BJ (cell line): Measurements from ENCODE around the gene RTN4RL1. TPM values are rescaled to one million over a fixed set of nuclear protein-coding genes. Genes with fewer than 3 reads are reported as not detected.

Source experiments
- CTCF ChIA-PET: fragments of 350-600 bp; formaldehyde crosslinking; extraction: SDS; loops from one replicate; lab custom pipeline; 2021; ENCODE audit warnings: antibody characterized with exemption, inconsistent platforms; lab: Yijun Ruan, JAX
- POLR2A ChIA-PET: fragments of 300-600 bp; sonication (Branson Sonifier 250); formaldehyde crosslinking; extraction: SDS; loops from one replicate; lab custom pipeline; 2021; ENCODE audit warnings: antibody characterized with exemption; lab: Charles Lee
- DNase-seq: peaks from one replicate; pipeline ENCODE4 v3.0.0-alpha.2; 2011; ENCODE audit warnings: low read depth
- H3K27me3 ChIP-seq: 2 replicates; pipeline ENCODE4 v1.6.0; 2011; ENCODE audit warnings: low read length; ENCODE audit not compliant: control insufficient read depth, insufficient read depth
- H3K36me3 ChIP-seq: 2 replicates; pipeline ENCODE4 v1.5.1; 2011; ENCODE audit warnings: low read length; ENCODE audit not compliant: control insufficient read depth, insufficient read depth
- H3K4me3 ChIP-seq: 2 replicates; pipeline ENCODE4 v1.5.1; 2011; ENCODE audit warnings: low read depth, mild to moderate bottlenecking, control low read depth, low read length
- polyA plus RNA-seq: library from polyadenylated mRNA; depleted of rRNA; stranded (reverse); fragments of >200 nt; gene quantifications from 2 replicates; pipeline ENCODE4 v1.2.3, GENCODE V29; 2011
- TF ChIP-seq, protein P1 (sequence below): IDR thresholded peaks from 2 replicates; pipeline ENCODE4 v1.5.1; 2011; ENCODE audit warnings: low read depth, mild to moderate bottlenecking, control low read depth, inconsistent platforms, low read length, moderate library complexity; ENCODE audit not compliant: insufficient read depth

Gene RTN4RL1
- polyA plus RNA-seq, 1 experiment = 0.32 TPM

DNA sequence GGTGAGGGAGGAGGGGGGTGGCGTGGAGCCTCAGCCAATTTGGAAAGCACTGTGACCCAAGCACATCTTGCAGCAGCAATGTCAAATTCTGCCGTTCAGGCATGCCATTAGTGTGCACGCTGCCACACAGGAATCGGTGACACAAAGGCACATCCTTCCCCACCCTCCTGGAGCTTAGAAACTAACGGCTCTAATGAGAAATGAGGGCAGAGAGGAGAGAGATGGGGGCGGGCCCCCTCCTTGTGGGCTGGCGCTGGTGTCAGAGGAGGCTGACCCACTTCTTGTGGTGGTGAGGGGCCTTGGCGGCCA, 94.8 kb downstream of the RTN4RL1 start:
- CTCF ChIA-PET = interaction anchor here (1.1 kb wide), 1 partner anchor 25 kb away, joined by 3 read pairs; no protein-coding TSS in a partner anchor
- Histone ChIP-seq H3K36me3 (no peaks in the 10 kb centered on the region), H3K27me3 (peaks cover 2% of the 10 kb centered on the region; the same call in 1 of the 2 replicates)

GRCh38 chr17:1928976-1929375, 96.2 kb downstream of the RTN4RL1 start:
- Histone ChIP-seq H3K36me3 (no peaks in the 10 kb centered on the region), H3K4me3 (no peak overlapping the region), H3K27me3 (peaks cover 2% of the 10 kb centered on the region; the same call in 1 of the 2 replicates)
- TF ChIP-seq, protein P1, sequence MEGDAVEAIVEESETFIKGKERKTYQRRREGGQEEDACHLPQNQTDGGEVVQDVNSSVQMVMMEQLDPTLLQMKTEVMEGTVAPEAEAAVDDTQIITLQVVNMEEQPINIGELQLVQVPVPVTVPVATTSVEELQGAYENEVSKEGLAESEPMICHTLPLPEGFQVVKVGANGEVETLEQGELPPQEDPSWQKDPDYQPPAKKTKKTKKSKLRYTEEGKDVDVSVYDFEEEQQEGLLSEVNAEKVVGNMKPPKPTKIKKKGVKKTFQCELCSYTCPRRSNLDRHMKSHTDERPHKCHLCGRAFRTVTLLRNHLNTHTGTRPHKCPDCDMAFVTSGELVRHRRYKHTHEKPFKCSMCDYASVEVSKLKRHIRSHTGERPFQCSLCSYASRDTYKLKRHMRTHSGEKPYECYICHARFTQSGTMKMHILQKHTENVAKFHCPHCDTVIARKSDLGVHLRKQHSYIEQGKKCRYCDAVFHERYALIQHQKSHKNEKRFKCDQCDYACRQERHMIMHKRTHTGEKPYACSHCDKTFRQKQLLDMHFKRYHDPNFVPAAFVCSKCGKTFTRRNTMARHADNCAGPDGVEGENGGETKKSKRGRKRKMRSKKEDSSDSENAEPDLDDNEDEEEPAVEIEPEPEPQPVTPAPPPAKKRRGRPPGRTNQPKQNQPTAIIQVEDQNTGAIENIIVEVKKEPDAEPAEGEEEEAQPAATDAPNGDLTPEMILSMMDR = no peak
- ChIA-PET CTCF (no interaction called here), POLR2A (no interaction called here)
- no peak for DNase-seq

More for the DNA sequence above, 94.8 kb downstream of the RTN4RL1 start:
- TF ChIP-seq, protein P1 = no peak
- DNase-seq = no peak
- POLR2A ChIA-PET = no interaction called here
- H3K4me3 ChIP-seq = no peak overlapping the region

- ChIA-PET CTCF (interaction anchor here (1.2 kb wide), 1 partner anchor 12 kb away, joined by 3 read pairs; no protein-coding TSS in a partner anchor), POLR2A (no interaction called here)
- no peaks in the 10 kb centered on the region for H3K36me3 ChIP-seq
- TF ChIP-seq, protein P1 = no peak
- peaks cover 5% of the 10 kb centered on the region; the same call in 1 of the 2 replicates for H3K27me3 ChIP-seq
- DNase-seq = no peak
- H3K4me3 ChIP-seq = no peak overlapping the region
Measured at GRCh38 chr17:1920948-1921351, 104.2 kb downstream of the RTN4RL1 start.

DNA sequence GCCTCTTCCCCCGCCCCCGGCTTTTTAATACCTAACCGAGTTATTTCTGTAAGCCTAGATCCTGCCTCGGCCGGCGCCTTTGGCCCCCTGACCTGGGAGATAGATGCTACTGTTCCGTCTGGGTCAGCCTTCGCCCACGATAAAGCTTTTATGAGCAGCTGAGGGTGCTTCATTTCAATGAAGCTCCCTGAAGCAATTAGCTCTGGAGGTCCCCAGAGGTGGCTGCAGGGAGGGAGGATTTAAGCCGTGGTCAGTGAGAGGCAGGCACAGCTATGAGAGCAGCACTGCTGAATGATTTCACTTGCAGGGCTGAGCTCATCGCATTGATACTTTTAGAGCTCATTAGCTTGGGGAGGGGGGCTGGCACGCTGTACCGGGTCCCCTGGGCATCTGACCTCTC, 105.9 kb downstream of the RTN4RL1 start:
- Histone ChIP-seq H3K36me3 (no peaks in the 10 kb centered on the region), H3K4me3 (no peak overlapping the region), H3K27me3 (peaks cover 7% of the 10 kb centered on the region)
- TF ChIP-seq, protein P1 = no peak
- ChIA-PET POLR2A (no interaction called here), CTCF (interaction anchor here (0.7 to 1.3 kb wide), 3 partner anchors 13 to 106 kb away, joined by 3 to 5 read pairs (median 3); partner anchors contain the start of gene RTN4RL1)
- no peak for DNase-seq

GRCh38 chr17:1918346-1919162, 106.6 kb downstream of the RTN4RL1 start:
- TF ChIP-seq, protein P1 = no peak
- POLR2A ChIA-PET = no interaction called here

More at GRCh38 chr17:1918346-1919162, 106.6 kb downstream of the RTN4RL1 start:
- Histone ChIP-seq H3K4me3 (no peak overlapping the region), H3K27me3 (peaks cover 10% of the 10 kb centered on the region), H3K36me3 (no peaks in the 10 kb centered on the region)
- CTCF ChIA-PET = interaction anchor here (0.6 kb wide), 1 partner anchor 55 kb away, joined by 3 read pairs; no protein-coding TSS in a partner anchor
- DNase-seq = no peak
